ENCODE results near the gene IL3.

DNA sequence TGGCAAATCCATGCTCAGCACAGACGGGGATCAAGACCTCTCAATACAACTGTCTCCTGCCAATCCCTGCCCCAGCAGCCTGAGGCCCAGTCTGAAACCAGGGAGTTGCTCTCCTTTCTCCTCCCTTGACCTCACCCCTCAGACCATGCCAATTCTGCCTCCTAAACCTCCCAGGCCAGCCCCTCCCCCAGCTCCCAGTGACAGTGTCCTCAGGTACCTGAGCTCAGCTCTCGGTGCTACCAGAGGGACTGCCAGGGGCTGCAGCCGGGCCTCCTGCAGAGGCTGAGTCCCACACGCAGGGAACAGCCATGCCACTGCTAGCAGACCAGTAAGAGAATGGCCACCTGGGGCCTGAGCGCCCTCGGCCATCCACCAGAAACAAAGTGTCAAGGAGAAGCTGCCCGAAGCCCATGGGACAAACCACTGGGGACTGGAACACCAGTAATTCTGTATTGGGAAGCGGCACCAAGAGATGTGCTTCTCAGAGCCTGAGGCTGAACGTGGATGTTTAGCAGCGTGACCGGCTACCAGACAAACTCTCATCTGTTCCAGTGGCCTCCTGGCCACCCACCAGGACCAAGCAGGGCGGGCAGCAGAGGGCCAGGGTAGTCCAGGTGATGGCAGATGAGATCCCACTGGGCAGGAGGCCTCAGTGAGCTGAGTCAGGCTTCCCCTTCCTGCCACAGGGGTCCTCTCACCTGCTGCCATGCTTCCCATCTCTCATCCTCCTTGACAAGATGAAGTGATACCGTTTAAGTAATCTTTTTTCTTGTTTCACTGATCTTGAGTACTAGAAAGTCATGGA, 557 bp upstream of the IL3 start:
- TF ChIP-seq EZH2 (IDR thresholded peaks at IDR 0.05; ENCODE audit: low read depth, unreplicated experiment) (no peak), POLR2AphosphoS5 (IDR thresholded peaks at IDR 0.05; ENCODE audit: low read depth) (no peak), ZNF331 (CRISPR knock-in tag; IDR thresholded peaks at IDR 0.05; ENCODE audit: low read depth) (no peak), CREB1 (CRISPR knock-in tag; IDR thresholded peaks at IDR 0.05; ENCODE audit: low read depth) (no peak), ZNF114 (CRISPR knock-in tag; IDR thresholded peaks at IDR 0.05) (no peak)
- TF ChIP-seq, protein P1, sequence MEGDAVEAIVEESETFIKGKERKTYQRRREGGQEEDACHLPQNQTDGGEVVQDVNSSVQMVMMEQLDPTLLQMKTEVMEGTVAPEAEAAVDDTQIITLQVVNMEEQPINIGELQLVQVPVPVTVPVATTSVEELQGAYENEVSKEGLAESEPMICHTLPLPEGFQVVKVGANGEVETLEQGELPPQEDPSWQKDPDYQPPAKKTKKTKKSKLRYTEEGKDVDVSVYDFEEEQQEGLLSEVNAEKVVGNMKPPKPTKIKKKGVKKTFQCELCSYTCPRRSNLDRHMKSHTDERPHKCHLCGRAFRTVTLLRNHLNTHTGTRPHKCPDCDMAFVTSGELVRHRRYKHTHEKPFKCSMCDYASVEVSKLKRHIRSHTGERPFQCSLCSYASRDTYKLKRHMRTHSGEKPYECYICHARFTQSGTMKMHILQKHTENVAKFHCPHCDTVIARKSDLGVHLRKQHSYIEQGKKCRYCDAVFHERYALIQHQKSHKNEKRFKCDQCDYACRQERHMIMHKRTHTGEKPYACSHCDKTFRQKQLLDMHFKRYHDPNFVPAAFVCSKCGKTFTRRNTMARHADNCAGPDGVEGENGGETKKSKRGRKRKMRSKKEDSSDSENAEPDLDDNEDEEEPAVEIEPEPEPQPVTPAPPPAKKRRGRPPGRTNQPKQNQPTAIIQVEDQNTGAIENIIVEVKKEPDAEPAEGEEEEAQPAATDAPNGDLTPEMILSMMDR (conservative IDR thresholded peaks at IDR 0.05; ENCODE audit: low read depth in 2 of 2) = no peak
- TF ChIP-seq, protein P2, sequence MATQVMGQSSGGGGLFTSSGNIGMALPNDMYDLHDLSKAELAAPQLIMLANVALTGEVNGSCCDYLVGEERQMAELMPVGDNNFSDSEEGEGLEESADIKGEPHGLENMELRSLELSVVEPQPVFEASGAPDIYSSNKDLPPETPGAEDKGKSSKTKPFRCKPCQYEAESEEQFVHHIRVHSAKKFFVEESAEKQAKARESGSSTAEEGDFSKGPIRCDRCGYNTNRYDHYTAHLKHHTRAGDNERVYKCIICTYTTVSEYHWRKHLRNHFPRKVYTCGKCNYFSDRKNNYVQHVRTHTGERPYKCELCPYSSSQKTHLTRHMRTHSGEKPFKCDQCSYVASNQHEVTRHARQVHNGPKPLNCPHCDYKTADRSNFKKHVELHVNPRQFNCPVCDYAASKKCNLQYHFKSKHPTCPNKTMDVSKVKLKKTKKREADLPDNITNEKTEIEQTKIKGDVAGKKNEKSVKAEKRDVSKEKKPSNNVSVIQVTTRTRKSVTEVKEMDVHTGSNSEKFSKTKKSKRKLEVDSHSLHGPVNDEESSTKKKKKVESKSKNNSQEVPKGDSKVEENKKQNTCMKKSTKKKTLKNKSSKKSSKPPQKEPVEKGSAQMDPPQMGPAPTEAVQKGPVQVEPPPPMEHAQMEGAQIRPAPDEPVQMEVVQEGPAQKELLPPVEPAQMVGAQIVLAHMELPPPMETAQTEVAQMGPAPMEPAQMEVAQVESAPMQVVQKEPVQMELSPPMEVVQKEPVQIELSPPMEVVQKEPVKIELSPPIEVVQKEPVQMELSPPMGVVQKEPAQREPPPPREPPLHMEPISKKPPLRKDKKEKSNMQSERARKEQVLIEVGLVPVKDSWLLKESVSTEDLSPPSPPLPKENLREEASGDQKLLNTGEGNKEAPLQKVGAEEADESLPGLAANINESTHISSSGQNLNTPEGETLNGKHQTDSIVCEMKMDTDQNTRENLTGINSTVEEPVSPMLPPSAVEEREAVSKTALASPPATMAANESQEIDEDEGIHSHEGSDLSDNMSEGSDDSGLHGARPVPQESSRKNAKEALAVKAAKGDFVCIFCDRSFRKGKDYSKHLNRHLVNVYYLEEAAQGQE (IDR thresholded peaks at IDR 0.05; ENCODE audit: unreplicated experiment) = no peak

Data from GM23338 (cell line).